ENCODE results near the gene SETDB1. TPM values are rescaled to one million over a fixed set of nuclear protein-coding genes. Genes with fewer than 3 reads are reported as not detected.

The SETDB1 gene
- total and polyA plus RNA-seq, 2 of the 13 experiments (the other 11 are each of a cell fraction or from before 2014, with no cell fraction given) = 33.1 to 34.6 TPM

DNA sequence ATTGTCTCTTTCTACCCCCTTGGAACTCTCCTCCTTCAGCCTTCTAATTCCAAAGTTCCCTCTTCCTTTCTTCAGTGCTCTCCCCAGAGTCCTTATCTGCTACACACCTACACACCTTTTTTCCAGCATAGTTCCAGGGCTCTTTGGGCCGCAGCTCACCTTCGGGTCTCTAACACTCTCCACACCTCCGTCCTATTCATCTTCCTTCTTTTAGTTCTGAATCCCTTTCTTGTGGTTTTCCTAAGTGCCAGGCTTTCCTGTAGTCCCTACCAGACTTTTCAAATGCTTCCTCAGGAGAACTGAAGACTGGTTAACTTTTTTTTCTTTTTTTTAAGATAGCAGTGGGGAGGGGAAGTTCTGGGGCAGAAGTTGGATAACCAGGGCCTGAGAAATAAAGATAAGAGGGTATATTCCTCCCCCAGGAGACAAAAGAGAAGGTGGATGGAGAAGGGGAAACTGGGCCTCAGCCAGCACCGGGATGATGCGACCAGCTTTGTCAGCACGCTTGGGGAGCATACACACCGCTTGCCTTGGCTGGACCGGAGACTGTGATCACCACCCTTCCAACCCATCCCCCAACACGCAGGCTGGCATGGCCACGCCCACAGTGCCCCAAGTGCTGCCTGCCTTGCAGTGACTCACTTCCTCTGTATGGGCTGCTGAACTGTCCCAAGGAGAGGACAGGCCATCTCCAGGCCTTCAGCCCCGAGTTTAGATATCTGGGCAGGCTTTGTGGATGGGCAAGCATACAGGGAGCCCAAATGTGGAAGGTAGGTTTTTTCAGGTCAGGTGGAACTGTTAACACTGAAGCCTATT is 50.9 kb downstream of the SETDB1 start (continued):
- TF ChIP-seq ZNF296 (CRISPR knock-in tag; conservative IDR thresholded peaks at IDR 0.05) (no peak), HDAC6 (IDR thresholded peaks at IDR 0.05; ENCODE audit: low read depth, low read length) (no peak), PHF20 (CRISPR knock-in tag; IDR thresholded peaks at IDR 0.05) (no peak), GABPB1 (CRISPR knock-in tag; IDR thresholded peaks at IDR 0.05) (peak; percentile 76), ZNF282 (IDR thresholded peaks at IDR 0.05; ENCODE audit: partially characterized antibody) (no peak), MTA1 (CRISPR knock-in tag; IDR thresholded peaks at IDR 0.05; ENCODE audit: borderline replicate concordance) (no peak), ZSCAN31 (CRISPR knock-in tag; IDR thresholded peaks at IDR 0.05; ENCODE audit: low read depth) (no peak), GATAD1 (CRISPR knock-in tag; IDR thresholded peaks at IDR 0.05) (peak; percentile 50; the same call in 1 of the 2 replicates), KLF12 (CRISPR knock-in tag; IDR thresholded peaks at IDR 0.05; ENCODE audit: borderline replicate concordance) (no peak), PTBP1 (IDR thresholded peaks at IDR 0.05; ENCODE audit: low read depth, low read length, poor library complexity, severe bottlenecking) (no peak), GABPA (IDR thresholded peaks at IDR 0.05; ENCODE audit: low read depth, low read length) (no peak), GABPA (CRISPR knock-in tag; IDR thresholded peaks at IDR 0.05; ENCODE audit: low read depth) (peak; percentile 34; the same call in 1 of the 2 replicates), NCOA1 (CRISPR knock-in tag; IDR thresholded peaks at IDR 0.05) (no peak), ZFY (CRISPR knock-in tag; IDR thresholded peaks at IDR 0.05) (peak; percentile 27; the same call in 1 of the 2 replicates), FOSL2 (CRISPR knock-in tag; IDR thresholded peaks at IDR 0.05) (peak; percentile 98)
- TF ChIP-seq, protein P1, sequence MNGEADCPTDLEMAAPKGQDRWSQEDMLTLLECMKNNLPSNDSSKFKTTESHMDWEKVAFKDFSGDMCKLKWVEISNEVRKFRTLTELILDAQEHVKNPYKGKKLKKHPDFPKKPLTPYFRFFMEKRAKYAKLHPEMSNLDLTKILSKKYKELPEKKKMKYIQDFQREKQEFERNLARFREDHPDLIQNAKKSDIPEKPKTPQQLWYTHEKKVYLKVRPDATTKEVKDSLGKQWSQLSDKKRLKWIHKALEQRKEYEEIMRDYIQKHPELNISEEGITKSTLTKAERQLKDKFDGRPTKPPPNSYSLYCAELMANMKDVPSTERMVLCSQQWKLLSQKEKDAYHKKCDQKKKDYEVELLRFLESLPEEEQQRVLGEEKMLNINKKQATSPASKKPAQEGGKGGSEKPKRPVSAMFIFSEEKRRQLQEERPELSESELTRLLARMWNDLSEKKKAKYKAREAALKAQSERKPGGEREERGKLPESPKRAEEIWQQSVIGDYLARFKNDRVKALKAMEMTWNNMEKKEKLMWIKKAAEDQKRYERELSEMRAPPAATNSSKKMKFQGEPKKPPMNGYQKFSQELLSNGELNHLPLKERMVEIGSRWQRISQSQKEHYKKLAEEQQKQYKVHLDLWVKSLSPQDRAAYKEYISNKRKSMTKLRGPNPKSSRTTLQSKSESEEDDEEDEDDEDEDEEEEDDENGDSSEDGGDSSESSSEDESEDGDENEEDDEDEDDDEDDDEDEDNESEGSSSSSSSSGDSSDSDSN (CRISPR knock-in tag; IDR thresholded peaks at IDR 0.05) = no peak
